ENCODE results near the gene BCL2.

DNA sequence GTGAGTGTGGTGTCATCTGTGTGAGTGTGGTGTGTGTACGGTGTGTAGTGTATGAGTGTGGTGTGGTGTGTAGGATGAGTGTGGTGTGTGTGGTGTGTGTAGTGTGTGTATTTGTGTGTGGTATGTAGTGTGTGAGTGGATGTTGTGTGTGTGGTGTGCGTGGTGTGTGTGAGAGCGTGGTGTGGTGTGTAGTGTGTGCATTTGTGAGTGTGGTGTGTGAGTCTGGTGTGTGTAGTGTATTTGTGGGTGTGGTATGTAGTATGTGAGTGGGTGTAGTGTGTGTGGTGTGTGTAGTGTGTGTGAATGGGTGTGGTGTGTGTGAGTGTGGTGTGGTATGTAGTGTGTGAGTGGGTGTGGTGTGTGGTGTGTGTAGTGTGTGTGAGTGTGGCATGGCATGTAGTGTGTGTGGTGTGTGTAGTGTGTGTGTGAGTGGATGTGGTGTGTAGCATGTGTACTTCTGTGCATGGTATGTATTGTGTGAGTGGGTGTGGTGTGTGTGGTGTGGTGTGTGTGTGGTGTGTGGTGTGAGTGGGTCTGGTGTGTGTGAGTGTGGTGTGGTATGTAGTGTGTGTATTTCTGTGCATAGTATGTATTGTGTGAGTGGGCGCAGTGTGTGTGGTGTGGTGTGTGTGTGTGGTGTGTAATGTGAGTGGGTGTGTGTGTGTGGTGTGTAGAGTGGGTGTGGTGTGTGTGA is 227.8 kb downstream of the BCL2 start:
- TF ChIP-seq POLR2AphosphoS5 (IDR thresholded peaks at IDR 0.05) (no peak), POLR2A (IDR thresholded peaks at IDR 0.05; ENCODE audit: low read depth) (no peak), EP300 (IDR thresholded peaks at IDR 0.05) (no peak)
- TF ChIP-seq, protein P1, sequence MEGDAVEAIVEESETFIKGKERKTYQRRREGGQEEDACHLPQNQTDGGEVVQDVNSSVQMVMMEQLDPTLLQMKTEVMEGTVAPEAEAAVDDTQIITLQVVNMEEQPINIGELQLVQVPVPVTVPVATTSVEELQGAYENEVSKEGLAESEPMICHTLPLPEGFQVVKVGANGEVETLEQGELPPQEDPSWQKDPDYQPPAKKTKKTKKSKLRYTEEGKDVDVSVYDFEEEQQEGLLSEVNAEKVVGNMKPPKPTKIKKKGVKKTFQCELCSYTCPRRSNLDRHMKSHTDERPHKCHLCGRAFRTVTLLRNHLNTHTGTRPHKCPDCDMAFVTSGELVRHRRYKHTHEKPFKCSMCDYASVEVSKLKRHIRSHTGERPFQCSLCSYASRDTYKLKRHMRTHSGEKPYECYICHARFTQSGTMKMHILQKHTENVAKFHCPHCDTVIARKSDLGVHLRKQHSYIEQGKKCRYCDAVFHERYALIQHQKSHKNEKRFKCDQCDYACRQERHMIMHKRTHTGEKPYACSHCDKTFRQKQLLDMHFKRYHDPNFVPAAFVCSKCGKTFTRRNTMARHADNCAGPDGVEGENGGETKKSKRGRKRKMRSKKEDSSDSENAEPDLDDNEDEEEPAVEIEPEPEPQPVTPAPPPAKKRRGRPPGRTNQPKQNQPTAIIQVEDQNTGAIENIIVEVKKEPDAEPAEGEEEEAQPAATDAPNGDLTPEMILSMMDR (IDR thresholded peaks at IDR 0.05) = no peak
